AG04450 (cell line): ENCODE data around the gene FGF1. TPM values are rescaled to one million over a fixed set of nuclear protein-coding genes. Genes with fewer than 3 reads are reported as not detected.

Experiments
- CTCF ChIA-PET: fragments of 300-600, 350-600 bp; formaldehyde crosslinking; extraction: SDS; loops from one replicate; lab custom pipeline; 2022; ENCODE audit warnings: antibody characterized with exemption, inconsistent platforms; lab: Charles Lee
- POLR2A ChIA-PET: fragments of 350-600 bp; formaldehyde crosslinking; extraction: SDS; loops from one replicate; lab custom pipeline; 2021; ENCODE audit warnings: antibody characterized with exemption, inconsistent platforms; lab: Yijun Ruan, JAX
- DNase-seq: peaks from one replicate; pipeline ENCODE4 v3.0.0-alpha.2; 2011; ENCODE audit warnings: low read depth, low spot score
- H3K27ac ChIP-seq: one replicate; pipeline ENCODE4 v1.5.1; 2012; ENCODE audit warnings: low read depth, low read length, control low read depth
- H3K27me3 ChIP-seq: one replicate; pipeline ENCODE4 v1.6.0; 2012; ENCODE audit warnings: low read length; ENCODE audit not compliant: control insufficient read depth, insufficient read depth
- H3K4me3 ChIP-seq: 2 replicates; pipeline ENCODE4 v1.5.1; 2011; ENCODE audit warnings: mild to moderate bottlenecking, low read depth, low read length, control low read depth
- H3K9me3 ChIP-seq: 2 replicates; pipeline ENCODE4 v1.5.1; 2012; ENCODE audit warnings: low read length; ENCODE audit not compliant: control insufficient read depth, insufficient read depth
- CTCF ChIP-seq: IDR thresholded peaks from 2 replicates; pipeline ENCODE4 v1.5.1; 2011; ENCODE audit warnings: low read depth, low read length, control low read depth, inconsistent platforms
- polyA plus RNA-seq: library from polyadenylated mRNA; depleted of rRNA; stranded (reverse); fragments of >200 nt; gene quantifications from 2 replicates; pipeline ENCODE4 v1.2.3, GENCODE V29; 2011

The FGF1 gene
- polyA plus RNA-seq, 1 experiment: 5.9 TPM

- POLR2A ChIA-PET: no interaction called here
- Histone ChIP-seq H3K4me3 (no peak overlapping the region), H3K27me3 (no peaks in the 10 kb centered on the region), H3K9me3 (no peaks in the 10 kb centered on the region; the same call in 1 of the 2 replicates), H3K27ac (no peak overlapping the region)
- no peak for TF ChIP-seq CTCF
- no peak for DNase-seq
- CTCF ChIA-PET: interaction anchor here (0.8 to 4.4 kb wide), 3 partner anchors 9 to 50 kb away, joined by 3 to 43 read pairs (median 3); no protein-coding TSS in a partner anchor
Measured at GRCh38 chr5:142663246-142663645, 22.6 kb downstream of the FGF1 start.

GRCh38 chr5:142661957-142662356, 23.9 kb downstream of the FGF1 start:
- ChIA-PET POLR2A (no interaction called here), CTCF (interaction anchor here (1.1 to 1.5 kb wide), 2 partner anchors 17 to 52 kb away, joined by 3 to 4 read pairs; no protein-coding TSS in a partner anchor)

DNA sequence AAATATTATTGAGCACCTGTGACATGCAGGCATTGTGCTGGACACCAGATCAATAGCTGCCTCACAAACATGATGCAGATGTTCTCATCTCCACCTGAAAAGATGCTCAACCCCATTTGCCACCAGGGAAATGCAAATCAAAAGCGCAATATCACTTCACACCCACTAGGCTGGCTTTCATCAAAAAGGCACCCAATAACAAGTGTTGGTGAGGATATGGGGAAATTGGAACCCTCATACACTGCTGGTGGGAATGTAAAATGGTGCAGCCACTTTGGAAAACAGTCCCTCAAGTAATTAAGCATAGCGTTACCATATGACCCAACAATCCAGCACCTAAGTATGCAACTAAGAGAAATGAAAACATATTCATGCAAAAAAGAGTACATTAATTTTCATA, 24.7 kb downstream of the FGF1 start:
- ChIA-PET POLR2A (no interaction called here), CTCF (interaction anchor here (1.5 to 2.8 kb wide), 2 partner anchors 52 to 227 kb away, joined by 4 to 12 read pairs; no protein-coding TSS in a partner anchor)
- no peak overlapping the region for H3K27ac ChIP-seq
- H3K4me3 ChIP-seq: no peak overlapping the region
- no peak for TF ChIP-seq CTCF
- no peaks in the 10 kb centered on the region for H3K27me3 ChIP-seq
- no peaks in the 10 kb centered on the region; the same call in 1 of the 2 replicates for H3K9me3 ChIP-seq
- DNase-seq: no peak

More at GRCh38 chr5:142661957-142662356, 23.9 kb downstream of the FGF1 start:
- Histone ChIP-seq H3K4me3 (no peak overlapping the region), H3K27ac (no peak overlapping the region), H3K9me3 (no peaks in the 10 kb centered on the region; the same call in 1 of the 2 replicates), H3K27me3 (no peaks in the 10 kb centered on the region)
- TF ChIP-seq CTCF: no peak
- no peak for DNase-seq

DNA sequence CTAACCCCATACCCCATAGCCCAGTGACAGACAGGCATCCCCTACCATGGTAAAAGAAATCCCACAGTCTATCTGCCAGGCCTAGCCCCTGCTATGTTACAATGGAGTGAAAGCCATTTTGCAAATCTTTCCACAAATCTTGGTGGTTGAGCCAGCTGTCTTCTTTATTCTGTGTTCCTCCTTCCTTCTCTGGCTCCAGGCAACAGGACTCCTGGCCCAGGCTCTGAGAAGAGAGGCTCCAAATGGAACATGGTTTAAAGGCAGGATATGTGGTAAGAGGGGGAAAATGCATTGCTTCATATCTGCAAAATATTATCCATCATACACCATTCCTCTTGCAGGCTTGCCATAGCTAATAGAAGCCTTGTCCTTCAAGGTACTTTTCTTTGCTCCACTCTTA, 25.2 kb downstream of the FGF1 start:
- H3K9me3 ChIP-seq: no peaks in the 10 kb centered on the region; the same call in 1 of the 2 replicates
- no peak for DNase-seq
- H3K4me3 ChIP-seq: no peak overlapping the region
- H3K27me3 ChIP-seq: no peaks in the 10 kb centered on the region
- TF ChIP-seq CTCF: no peak
- POLR2A ChIA-PET: no interaction called here
- CTCF ChIA-PET: interaction anchor here (1.5 to 4.3 kb wide), 3 partner anchors 38 to 228 kb away, joined by 4 to 45 read pairs (median 12); no protein-coding TSS in a partner anchor
- no peak overlapping the region for H3K27ac ChIP-seq

- Histone ChIP-seq H3K27me3 (no peaks in the 10 kb centered on the region), H3K27ac (no peak overlapping the region), H3K9me3 (no peaks in the 10 kb centered on the region; the same call in 1 of the 2 replicates), H3K4me3 (no peak overlapping the region)
- ChIA-PET CTCF (interaction anchor here (0.6 to 4.3 kb wide), 4 partner anchors 38 to 228 kb away, joined by 3 to 45 read pairs (median 8); no protein-coding TSS in a partner anchor), POLR2A (no interaction called here)
- TF ChIP-seq CTCF: no peak
- DNase-seq: no peak
Measured at GRCh38 chr5:142660196-142660595, 25.7 kb downstream of the FGF1 start.
